ENCODE results near the gene TTC39C.

DNA sequence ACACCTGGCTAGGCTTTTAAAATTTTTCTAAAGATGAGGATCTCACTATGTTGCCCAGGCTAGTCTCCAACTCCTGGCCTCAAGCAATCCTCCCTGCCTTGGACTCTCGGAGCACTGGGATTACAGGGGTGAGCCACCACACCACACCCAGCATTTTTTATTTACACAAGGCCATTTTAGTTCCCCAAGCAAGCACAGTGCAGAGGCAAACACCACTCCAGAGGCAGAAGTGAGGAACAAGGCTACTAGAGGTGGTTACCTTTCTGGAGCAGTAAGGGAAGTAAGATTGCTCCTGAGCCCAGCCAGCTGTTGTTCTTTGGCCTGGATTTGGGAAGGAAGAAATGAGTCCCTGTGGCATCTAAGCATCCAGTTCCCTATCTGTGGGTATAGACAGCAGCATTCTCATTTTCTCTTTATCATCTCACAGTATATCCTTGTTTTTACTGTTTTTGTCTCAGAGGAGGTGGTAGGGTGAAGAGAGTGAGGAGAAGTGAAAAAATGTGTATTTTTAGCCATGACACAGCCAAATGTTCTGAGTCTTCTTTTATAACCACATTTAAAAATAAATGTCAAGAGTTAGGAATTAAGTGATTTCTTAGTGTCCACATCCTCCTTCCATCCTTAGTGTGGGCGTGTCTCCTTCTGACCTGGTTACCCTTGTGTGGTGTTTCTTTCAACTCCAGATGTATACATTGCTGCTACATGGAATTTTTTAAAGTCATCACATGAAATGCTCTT lies 10.5 kb upstream of the TTC39C start:
- TF ChIP-seq CTCF (IDR thresholded peaks at IDR 0.05; ENCODE audit: low read depth, low read length) (no peak), POLR2A (IDR thresholded peaks at IDR 0.05; ENCODE audit: extremely low read depth, insufficient read length) (no peak)

All from NB4 (cell line).